RPMI8226 (cell line): ENCODE measurements around the gene PCSK5.
A peak's percentile ranks its signal among the peaks of the same experiment; 100 is the strongest.
"Not testable (repeated sequence)": the region's sequence is repeated elsewhere in the genome, so short reads cannot be mapped to it uniquely, and the experiment has no call there.

Experiments used
- DNase-seq: peaks from one replicate; pipeline ENCODE4 v3.0.0-alpha.2; 2015

PCSK5 gene

DNA sequence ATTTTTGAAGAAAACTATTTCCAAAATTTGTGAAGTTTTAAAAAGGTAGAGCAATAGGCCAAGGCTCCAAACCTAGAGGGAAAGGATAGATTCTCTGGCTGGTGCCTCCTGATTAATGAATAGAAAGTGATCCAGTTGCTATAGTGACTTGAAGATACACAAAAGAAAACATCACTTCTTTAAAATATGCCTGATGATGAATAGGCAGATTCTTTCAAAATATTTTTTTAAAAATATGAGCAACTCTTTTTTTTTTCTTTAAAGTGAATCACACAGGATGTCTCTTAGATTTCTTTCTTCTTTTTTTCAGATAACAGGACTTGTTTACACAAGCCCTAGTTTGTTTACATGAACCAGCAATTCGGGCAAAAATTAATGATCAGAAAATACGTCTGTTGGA, 379.3 kb downstream of the PCSK5 start:
- no peak for DNase-seq

DNA sequence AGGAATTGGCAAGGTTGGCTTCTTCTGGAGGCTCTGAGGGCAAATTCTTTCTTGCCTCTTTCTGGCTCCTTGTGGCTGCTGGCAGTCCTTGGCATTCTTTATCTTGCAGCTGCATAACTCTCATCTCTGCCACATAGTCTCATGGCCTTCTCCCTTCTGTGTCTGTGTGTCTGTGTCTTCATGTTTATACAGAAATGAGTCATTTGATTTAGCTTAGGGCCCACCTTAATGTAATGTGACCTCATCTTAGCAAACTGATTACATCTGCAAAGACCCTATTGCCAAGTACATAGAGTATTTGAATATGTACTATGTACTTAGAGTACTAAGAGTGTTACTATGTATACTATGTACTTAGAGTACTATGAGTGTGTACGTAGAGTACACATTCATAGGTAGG, 381.3 kb downstream of the PCSK5 start:
- DNase-seq: no peak

GRCh38 chr9:76289042-76289441, 398.6 kb downstream of the PCSK5 start:
- DNase-seq: no peak

- no peak for DNase-seq
Measured at GRCh38 chr9:76289703-76290102, 399.2 kb downstream of the PCSK5 start.

- no peak for DNase-seq
Measured at GRCh38 chr9:76290555-76290954, 400.1 kb downstream of the PCSK5 start.

- DNase-seq: no peak
Measured at GRCh38 chr9:76292246-76292645, 401.8 kb downstream of the PCSK5 start.

DNA sequence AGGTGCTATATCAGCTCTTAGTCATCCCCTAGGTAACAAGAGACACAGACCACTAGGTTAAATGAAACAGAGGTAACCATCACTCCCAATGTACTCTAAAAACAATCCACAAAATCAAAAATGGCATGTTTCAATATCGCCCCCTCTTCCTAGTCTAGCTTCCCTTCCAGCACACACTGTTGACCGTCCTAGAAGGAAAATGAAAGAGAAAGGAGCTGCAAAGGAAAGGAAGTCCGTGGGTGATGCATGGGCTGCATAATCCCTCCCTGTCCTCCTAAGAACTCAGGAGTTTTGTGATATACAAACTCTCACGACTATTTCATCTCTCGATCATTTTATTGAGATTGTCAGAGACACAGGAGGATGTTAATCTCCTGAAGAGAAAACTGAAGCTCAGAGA, 402.2 kb downstream of the PCSK5 start:
- no peak for DNase-seq

DNA sequence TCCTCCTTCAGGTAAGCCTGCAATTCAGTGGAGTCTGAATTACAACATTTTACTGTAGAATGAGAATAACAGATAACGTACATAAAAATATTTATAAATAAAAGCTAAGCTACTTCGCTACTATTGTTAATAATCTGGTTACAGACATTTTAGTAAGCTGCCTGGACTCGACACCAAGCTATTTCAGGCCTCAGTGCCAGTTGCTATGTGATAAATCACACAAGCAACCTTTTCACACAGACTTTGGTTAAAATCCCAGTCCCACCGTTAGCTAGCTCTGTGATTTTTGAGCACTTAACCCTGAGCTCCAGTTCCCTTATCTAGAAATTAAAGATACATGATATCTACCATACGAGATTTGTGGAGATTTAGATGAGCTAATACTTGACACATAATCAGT, 403.8 kb downstream of the PCSK5 start:
- no peak for DNase-seq

DNA sequence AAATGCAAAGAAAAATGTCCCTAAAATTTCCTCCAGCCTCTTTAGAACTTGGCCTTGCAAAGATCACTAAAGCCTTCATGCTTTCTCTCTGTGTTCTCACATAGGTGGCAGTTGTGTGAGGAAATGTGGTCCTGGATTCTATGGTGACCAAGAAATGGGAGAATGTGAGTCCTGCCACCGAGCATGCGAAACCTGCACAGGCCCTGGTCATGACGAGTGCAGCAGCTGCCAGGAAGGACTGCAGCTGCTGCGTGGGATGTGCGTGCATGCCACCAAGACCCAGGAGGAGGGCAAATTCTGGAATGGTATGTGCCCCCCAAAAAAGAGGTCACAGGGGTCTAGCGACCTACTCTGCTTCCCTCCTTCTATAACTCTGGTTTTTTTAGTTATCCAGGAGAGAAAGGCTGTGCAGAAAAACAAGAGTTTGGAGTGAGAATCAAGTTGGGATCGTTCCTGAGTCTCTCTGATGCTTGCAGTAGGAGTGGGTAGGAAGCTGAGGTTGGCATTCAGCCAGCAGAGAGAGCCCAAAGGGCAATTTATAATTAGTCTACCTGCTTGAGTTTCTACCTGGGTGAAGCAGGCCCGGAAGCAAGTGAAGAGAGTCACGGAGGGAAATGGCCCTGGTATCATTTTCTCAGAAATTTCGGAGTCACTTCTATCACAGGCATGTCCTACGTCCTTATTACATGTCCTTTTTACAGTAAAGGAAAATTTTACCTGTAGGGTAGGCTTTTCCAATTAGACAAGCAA, 406.3 kb downstream of the PCSK5 start:
- DNase-seq: no peak

- no peak for DNase-seq
Measured at GRCh38 chr9:76297721-76298239, 407.3 kb downstream of the PCSK5 start.

DNA sequence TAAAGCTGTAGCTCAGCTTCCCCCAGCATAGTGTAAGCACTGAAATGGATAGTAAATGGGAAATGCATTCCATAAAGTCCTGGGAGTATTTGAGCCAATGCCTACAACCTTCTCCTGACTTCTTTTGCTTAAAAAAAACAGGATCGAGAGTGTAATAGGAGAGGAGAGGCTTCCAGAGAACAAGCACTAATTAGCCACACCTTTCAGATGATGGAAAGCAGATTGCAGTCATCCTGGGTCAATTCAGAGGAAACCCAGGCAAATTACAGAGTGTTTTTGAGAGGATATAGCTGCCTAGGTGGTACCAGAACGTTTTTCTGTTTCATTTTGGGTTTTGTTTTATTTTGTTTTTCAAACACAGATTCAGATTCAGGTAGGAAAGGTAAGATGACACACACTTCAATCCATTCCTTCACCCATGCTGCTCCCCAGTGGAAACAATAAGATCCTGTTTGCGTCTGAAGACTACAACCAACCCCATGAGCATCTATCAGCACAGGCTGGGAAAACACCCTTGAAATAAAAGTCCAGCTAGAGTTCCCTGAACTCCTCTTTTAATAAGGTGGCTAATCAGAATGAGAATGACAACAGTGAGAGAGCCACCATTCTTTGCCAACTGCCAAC, 408.2 kb downstream of the PCSK5 start:
- DNase-seq: no peak

GRCh38 chr9:76302543-76302942, 412.1 kb downstream of the PCSK5 start:
- no peak for DNase-seq

DNA sequence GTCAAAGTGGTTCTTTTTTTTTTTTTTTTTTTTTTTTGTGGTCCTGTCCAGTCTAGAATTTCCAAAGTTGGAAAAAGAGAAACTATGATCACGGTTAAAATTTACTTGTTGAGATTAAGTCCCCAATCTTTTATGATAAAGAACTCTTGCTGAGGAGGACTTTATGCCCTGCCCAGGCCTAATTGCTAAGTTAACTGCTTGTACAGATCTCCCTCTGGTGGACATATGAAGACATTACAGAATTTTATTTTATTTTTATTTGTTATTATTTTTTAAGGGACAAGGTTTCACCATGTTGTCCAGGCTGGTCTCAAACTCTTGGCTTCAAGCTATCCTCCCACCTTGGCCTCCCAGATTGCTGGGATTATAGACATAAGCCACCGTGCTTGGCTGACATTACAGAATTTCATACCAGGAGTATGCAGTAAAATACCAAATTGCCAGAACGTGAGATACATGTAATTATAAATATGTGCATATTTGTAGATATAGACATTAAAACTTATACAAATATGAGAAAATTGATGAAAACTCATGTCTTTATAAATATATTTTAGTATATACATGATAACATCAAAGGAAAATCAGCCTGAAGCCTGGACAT, 412.6 kb downstream of the PCSK5 start:
- peak; percentile 11 for DNase-seq

GRCh38 chr9:76307047-76307446, 416.6 kb downstream of the PCSK5 start:
- DNase-seq: not testable (repeated sequence)

GRCh38 chr9:76310577-76310976, 420.1 kb downstream of the PCSK5 start:
- DNase-seq: no peak

DNA sequence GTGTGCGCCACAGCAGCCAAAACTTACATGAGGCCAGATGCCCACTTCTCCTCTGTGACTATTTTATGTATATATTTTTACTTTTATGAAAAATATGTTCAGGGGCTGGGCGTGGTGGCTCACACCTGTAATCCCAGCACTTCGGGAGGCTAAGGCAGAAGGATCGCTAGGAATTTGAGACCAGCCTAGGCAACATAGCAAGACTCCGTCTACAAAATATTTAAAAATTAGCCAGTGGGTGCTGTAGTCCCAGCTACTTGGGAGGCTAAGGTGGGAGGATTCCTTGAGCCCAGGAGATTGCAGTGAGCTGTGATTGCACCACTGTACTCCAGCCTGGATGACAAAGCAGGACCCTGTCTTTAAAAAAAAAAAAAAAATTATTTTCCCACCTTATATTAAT, 420.5 kb downstream of the PCSK5 start:
- DNase-seq: no peak

DNA sequence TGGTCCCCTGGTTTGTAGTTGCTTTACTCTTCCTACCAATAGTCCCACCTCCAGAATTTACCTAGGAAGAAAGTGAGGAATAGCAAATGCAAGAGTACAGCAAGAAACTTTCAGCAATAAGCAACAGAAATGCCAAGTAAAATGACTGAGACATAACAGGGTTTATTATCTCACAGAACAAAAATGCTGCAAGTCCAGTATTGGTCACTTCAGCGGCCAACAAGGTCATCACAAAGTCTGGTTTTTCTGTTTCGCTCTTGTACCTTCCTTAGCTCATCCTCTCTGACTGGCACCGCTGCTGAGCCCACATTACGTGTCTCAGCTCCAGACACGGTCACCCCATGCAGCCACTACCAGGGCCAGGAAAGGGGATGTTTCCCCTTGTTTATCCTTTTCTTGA, 421.1 kb downstream of the PCSK5 start:
- no peak for DNase-seq

DNA sequence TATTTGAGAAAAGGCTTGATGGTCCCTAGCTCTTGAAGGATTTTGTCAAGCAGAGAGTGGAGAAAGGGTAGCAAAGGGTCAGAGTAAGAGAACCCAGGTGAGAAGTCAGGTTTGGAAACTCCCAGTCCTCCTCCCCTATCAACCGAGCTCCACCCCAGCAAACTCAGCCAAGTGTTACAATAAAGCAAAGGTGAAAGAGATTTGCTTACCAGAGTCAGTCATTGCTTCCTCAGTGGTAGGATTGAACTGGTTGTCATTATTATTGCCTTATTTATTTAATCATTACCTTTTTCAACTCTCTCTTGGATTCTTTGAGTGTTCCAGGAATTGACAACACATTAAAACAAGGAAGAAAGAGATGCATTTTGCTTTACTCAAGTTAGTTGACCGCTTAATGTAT, 423.3 kb downstream of the PCSK5 start:
- DNase-seq: no peak

- DNase-seq: no peak
Measured at GRCh38 chr9:76314321-76314720, 423.8 kb downstream of the PCSK5 start.

- no peak for DNase-seq
Measured at GRCh38 chr9:76316069-76316468, 425.6 kb downstream of the PCSK5 start.

DNA sequence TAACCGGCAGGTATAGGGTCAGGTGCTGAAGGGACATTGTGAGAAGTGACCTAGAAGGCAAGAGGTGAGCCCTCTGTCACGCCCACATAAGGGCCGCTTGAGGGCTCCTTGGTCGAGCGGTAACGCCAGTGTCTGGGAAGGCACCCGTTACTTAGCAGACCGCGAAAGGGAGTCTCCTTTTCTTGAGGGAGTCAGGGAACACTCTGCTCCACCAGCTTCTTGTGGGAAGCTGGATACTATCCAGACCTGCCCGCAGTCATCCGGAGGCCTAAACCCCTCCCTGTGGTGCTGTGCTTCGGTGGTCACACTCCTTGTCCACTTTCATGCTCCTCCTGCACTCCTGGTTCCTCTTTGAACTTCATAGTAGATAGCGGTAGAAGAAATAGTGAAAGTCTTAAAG, 429.0 kb downstream of the PCSK5 start:
- DNase-seq: not testable (repeated sequence)

- no peak for DNase-seq
Measured at GRCh38 chr9:76321195-76321828, 430.8 kb downstream of the PCSK5 start.

GRCh38 chr9:76322810-76323209, 432.3 kb downstream of the PCSK5 start:
- no peak for DNase-seq

DNA sequence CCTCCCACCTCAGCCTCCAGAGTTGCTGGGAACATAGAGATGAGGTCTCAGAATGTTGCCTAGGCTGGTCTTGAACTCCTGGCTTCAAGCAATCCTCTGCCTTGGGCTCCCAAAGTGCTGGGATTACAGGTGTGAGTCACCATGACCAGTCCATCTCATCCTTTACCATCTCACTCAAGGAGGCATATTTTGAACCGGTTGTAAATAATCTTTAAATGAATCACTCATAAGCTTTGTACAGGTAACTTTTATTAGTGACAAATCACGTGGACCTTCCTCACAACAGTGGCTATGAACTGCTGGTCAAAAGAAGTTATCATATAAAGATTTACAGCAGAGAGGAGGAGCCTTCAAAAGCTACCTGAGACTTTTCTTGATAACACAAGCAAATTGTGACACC, 433.0 kb downstream of the PCSK5 start:
- no peak for DNase-seq
